NCI-H524 treated with DMSO at 0.1 percent for 48 hours (cell line): ENCODE measurements around the gene KLRF2.

Experiments
- DNase-seq: peaks from one replicate; lab custom pipeline; 2025; lab: John Stamatoyannopoulos, UW

Gene KLRF2

DNA sequence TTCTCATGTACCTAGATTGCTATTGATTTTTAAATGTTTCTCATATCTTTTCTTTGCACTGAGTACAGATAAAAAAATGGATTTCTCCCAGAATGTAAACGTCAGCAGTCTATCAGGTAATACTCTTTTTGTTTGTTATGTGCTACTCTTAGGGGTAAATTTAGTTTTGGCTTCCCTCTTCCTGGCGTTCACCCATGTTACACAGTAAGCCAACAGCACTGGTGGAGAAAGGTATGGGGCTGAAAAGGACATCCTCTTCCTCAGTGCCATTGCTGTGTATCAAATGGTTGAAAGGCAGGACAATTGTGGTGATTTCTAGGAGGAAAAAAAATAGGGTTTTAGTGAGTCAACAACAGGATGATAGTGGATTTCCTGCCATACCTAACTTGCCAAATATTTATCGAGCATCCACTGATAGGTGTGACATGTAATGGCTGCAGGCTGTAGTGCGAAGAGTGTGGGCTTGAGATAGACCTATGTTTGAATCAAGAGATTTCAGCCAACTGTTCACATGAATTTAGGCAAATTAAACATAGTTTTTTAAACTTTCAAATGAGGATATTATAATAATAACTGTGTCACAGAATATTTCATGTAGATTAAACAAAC, 7.5 kb downstream of the KLRF2 start:
- DNase-seq: no peak

DNA sequence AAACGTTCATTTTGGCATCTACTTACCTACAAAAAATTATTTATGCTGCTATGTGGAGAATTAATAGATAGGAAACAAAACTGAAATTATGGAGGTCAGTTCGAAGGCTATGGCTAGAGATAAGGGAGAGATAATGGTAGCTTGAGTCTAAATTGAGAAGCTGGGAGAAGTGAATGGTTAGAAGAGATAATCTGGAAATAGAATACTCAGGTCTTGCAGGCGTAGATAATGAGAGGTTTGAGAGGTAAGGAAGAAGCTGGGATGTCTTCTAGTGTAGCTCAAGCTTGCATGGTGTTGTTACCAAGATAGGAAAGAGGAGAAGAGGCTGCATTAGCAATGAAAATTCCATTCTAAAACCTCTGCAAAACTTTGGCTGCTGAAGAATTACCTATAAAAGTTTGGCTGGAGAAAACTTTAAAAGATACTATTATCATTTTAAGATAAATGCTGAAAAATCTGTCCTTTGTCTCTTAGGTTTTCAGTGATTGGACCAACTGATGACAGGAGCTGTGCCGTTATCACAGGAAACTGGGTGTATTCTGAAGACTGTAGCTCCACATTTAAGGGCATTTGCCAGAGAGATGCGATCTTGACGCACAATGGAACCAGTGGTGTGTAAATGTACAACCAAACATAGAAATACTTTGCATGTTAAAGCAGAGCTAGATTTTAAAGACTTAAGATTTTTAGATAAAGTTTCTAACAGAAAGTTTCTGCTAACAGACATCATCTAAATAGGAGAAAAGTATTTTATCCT, 14.1 kb downstream of the KLRF2 start:
- DNase-seq: no peak

DNA sequence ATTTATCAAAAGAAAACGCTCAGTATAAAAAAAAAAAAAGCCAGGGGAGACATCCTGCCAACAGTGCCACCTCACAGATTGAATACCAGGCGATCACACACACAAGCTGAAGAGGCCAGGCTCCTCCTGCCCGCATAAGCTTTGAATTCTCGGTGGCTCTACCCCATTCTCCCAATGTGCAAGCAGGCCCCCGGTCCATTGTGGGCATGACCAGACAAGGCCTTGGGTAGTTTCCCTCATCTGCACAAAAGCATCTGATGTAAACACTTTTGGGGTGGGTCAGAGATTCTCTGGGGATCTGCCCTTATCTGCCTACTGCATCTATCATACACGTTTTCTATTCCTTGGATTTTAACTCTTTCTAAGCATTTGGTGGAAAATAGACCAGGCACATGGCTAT, 16.2 kb downstream of the KLRF2 start:
- DNase-seq: no peak

DNA sequence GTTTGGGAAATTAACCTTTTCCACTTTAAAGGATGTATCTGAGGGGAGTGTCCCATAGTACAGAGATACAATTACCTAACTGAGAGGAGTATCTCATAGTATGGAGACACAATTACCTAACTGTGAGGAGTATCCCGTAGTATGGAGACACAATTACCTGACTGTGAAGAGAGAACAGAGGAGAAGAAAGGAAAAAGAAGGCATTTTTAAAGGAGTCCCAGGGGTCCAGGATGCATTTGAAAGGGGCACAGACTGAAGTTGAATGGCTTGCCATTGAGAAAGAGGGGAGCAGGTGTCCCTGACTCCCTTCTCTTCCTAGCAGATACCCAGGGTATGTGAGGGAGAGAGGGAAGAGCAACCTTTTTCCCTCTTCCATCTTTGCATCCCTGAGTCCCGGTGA, 17.9 kb downstream of the KLRF2 start:
- DNase-seq: no peak

DNA sequence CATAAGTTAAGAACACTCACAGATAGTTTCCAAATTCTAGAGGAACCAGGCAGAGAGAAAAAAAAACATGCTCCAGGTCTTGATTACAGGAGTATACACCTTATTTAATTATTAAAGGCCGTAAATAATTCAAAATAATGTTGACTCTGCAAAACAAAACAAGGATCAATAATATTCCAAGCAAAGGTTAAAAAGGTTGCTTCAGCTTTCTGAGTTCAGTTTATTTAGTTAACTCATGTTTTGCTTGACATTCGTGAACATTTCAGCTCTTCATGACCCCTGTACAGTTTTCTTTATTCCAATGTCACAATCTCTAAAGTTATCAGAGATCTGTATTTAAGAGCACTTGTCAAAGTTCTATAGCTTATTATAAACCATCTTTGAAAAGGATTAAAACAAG, 19.6 kb downstream of the KLRF2 start:
- no peak for DNase-seq

DNA sequence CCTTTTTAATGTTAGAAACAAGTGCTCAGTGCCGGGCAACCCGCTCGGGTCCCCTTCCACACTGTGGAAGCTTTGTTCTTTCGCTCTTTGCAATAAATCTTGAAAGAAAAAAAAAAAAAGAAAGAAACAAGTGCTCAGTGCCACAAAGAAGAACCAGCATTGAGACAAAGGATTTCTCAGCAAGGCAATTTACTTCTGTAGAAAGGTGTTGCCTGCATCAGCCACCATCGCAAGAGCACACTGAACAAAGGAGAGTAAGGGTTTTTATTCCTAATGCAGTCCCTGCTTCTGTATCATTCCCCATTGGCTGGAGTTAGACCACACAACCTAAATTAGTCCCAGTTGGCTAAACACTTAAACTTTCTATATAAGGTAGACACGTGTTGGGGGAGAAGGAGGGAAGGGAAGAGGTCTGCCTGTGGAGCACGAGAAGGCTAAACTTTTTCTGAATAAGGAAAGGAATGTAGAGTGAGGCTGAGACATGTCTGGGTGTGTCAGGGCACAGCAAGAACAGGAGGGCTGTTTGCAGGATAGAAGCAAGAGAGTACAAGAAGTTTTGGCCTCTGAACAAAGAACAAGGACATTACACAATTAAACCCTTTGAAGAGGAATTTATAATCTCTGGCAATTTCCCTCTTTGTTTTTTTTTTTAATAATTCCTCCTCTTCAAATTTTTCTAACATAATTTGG, 21.4 kb downstream of the KLRF2 start:
- no peak for DNase-seq

DNA sequence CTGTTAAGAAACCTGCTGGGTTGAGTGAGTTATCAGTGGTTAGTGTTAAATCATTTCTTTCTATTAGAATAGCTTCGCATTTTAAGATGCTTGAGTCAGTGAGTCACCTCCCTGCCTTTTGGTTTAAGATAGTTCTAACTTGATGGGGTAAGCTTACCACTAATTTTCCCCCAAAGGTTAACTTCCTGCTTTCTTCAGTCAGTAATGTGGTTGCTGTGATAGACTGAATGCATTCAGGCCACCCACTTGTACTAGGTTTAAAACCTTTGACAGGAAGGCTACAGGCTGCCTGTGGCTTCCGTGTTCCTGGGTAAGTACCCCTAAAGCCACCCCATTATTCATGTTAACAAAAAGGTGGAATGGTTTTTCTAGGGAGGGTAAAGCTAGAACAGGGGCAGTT, 25.6 kb downstream of the KLRF2 start:
- no peak for DNase-seq

DNA sequence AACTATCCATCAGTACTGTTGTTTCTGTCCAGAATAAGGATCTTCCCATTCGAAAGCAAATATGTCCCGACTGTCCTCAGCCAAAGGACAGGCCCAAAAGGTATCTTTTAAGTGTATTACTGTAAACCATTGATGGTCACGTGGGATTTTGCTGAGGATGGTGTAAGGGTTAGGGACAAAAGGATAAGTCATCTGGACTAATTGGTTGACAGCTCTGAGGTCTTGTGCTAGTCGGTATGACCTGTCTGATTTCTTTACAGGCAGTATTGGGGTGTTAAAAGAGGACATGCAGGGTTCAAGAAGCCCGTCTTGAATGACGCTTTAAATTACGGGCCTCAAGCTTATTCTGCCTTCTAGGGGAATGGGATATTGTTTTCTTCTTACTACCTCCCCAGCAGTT, 26.5 kb downstream of the KLRF2 start:
- DNase-seq: no peak

DNA sequence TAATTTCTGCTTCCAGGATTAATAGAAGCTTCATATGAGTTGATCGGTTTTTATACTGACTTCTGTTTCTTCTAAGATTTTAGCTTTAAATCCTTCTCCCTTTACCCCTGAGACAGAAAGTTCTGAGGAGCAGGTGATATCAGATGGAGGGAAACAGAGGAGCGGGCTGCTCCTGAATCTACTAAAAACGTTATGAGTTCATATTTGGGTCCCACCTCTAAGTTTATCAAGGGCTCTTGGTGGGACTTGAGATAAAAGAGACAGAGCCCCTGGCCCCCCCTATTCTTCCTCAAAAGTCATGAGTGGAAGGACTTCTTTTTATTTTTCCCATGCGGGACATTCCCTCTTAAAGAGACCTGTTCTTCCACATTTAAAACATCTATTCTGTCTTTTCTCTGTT, 27.1 kb downstream of the KLRF2 start:
- DNase-seq: no peak

DNA sequence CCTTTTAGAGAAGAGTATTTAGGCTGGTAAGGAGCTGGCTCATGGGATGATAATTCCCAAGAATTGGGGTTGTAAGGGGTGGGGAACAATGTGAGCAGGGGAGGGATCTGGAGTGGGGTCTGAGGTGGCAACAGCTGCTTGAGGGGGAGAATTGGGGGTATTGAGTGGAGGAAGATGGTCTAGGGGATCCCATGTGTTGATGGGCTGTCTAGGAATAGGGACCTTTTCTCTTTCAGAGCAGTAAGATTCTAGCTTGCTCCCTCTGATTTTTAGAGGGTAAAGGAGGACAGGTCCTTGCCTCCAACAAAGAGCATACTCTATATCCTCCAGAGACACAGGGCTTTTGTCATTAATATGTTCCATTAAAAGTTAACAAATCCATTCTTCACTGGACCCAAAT, 28.4 kb downstream of the KLRF2 start:
- DNase-seq: no peak

DNA sequence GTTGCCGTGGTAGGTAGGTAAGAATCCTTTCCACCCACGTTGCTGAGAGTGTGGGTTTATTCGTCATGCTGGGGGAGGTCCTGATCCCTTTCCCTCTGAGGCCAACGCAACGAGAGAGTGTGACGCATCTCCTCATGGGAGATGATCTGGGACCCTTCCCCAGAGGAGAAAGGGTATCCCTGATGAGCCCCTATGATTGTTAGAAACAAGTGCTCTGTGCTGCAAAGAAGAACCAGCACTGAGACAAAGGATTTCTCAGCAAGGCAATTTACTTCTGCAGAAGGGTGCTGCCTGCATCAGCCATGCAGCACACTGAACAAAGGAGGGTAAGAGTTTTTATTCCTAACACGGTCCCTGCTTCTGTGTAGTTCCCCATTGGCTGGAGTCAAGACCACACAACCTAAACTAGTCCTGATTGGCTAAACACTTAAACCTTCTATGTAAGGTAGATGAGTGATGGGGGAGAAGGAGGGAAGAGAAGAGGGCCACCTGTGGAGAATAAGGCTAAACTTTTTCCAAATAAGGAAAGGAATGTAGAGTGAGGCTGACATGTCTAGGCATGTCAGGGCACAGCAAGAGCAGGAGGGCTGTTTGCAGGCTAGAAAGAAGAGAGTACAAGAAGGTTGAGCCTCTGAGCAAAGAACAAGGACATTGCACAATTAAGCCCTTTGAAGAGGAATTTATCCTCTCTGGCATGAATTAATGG, 29.6 kb downstream of the KLRF2 start:
- DNase-seq: no peak

DNA sequence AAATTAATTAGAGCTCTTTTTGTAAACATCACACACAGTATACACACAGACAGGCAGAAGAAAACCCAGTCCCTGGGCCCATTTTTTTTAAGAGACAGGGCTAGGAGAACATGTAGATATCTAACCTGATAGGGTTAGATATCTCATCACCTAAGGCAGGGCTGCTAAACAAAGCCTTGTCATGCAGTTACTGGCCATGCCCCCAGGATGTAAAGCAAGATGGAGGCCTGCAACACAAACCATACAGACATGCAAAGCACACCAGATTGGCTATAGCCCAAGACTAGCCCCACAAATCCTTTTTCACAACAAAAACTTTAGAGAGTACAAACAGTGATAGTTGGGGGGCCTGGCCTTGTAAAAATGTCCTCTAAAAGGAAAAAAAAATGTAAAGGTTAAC, 30.4 kb downstream of the KLRF2 start:
- no peak for DNase-seq

DNA sequence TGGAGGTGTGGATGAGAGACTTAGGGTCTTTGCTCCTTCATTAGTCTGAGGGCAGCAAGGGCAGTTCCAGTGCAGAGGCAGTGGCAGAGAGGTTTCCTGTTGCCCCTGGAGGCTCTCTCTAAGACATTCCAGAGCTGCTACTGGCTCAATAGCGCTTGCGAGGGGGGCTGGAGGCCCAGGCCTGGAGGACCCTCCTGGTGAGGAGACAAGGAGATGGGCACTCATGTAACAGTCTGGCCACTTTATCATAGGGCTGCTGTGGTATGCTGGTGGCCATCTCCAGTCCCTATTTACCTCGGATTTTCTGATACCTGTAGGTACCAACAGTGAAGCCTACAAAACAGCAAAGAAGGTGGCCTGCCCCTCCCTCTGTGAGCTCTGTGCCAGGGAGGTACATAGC, 38.2 kb downstream of the KLRF2 start:
- no peak for DNase-seq

DNA sequence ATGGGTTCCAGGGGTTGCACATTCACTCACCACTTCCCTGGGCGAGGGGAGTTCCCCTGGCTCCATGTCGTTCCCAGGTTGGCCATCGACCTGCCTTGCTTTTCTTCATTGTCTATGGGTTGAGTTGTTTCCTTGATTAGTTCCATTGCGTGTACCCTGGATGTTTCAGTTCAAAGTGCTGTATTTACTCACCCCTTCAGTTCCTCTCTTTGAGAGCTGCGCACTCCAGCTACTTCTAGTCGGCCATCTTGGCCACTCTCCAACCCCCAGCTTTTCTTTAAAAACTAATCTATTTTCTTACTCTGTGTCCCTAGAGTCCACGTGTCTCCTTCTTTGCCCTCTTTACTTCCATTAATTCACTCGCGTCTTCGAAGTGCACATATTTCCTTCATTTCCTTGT, 39.2 kb downstream of the KLRF2 start:
- no peak for DNase-seq

DNA sequence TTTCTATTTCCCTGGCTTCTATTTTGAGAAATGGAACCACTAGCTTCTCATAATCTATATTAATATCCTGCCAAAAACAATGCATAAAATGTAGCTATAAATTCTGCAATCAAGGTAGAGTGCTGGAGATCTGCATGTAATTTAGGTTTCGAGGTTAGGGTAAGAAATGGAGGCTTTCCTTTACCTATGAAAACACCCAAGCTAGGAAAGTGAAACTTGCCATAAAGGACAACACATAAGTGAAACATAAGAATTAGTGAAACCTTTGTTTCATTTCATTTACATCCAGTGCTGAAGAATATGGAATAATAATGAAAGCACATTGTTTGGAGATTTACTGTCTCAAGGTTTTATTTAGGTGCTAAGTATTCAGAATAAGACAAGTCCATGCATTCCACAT, 41.1 kb downstream of the KLRF2 start:
- no peak for DNase-seq

DNA sequence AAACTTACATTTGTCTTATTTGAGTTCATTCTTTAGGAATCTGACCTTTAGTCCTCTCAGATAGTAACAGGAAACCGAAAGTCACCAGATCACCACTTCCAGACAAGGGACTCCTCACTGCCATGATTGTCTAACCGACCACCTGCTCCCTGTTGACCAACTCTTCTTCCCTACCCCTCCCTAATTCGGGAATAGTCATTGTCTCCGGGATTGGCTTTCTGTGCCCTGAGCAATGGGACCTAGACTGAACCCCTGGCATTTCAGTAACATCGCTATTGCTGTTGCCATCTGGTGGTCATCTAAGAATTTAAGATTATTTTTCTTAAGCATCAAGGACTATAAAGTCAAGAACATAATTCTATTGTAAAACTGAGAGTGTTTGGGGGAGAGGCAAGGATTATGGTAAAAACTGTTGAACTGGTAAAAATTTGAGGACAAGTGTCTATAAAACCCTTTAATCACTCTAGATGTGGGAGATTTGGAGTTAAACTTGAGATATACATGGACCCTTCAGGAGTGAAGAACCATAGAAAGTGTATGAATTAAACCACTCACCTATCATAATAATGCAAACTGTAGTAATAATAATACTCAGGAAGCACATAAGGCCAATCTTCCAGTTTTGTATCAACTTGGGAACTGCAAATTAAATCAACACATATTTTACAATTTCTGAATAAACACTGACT, 44.6 kb downstream of the KLRF2 start:
- DNase-seq: no peak

DNA sequence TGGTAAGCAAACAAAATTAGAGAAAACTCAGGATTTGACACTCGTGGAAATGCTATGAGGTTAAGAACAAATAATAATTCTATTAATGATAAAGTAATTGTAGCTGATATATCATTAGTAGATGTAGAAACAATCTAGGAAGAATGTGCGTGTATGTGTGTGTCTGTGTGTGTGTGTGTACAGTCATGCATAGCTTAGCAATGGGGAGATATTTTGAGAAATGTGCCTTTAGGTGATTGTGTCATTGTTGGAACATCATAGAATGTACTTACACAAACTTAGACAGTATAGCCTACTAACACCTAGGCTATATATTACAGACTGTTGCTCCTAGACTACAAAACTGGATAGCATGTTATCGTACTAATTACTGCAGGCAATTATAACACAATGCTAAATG, 45.6 kb downstream of the KLRF2 start:
- no peak for DNase-seq

DNA sequence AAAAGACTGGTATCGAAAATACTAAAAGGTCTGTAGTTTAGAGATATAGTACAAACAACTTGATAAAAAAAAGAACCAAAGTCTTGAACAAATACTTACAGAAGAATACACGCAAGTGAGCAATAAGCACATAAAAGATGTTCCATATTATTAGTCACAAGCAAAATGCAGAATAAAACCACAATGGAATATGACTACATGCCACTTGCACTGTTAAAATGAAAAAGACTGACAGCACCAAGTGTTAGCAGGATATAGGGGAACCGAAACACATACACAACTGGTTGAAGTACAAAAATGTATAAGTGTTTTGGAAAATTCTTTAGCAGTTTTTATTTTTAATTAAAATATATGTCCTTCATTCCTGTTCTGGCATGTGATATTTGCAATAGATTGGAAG, 47.3 kb downstream of the KLRF2 start:
- no peak for DNase-seq

DNA sequence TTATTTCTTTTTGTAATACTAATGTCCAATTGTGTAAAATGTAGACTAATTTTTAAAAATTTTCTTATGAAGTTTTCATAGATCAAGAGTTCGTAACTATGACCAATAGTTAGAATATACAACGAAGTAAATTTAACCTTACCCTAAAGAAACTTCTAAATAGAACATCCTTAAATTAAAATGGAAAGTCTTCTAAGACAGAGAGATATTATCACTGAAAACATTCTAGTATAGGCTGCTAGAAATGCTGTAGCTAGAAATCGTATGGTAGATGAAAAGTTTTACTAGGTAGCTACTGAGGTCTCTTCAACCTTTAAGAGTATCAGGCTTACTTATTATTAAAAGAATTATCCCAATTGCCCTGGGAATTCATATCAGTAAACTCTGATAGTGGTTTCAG, 50.0 kb downstream of the KLRF2 start:
- no peak for DNase-seq

DNA sequence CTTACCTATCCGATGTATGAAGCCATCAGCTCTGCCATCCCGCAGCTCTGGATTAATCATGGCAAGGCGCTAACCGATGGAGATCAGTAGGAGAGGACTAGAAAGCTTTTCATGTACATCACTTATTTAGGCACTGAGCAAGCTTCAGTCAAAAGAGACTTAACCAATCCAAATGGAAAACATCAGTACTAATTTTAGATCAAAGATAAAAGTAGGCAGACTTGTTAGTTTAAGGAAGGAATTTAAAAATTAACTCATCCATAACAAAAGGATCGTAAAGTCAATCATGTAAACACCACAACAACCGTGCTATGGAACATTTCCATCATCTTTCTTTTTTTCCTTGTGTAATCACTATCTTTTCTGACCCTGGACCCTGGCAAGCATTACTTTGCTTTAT, 51.0 kb downstream of the KLRF2 start, which contains the start of gene CLEC2A:
CLEC2A (minus strand) TSS at position 101 of the 400 bp plus-strand sequence; CDS start at position 60, 41 bp downstream.
- DNase-seq: no peak

DNA sequence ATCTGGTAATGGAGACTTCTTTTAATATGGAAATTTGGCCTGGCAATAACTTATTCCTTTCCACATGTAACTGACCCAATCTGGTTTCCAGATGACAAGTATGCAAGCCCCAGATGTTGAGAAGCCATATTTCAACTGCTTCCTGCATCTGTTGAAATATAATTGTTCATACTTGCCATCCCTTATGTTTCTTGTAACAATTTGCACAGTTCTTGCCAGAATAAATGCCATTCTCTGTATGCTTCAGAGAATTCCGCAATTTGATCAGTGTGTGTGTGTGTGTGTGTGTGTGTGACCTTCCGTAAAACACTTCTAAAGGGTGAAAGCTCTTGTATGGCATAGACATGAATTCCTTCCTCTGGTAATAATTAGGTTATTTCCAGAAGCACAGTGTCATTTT, 52.7 kb downstream of the KLRF2 start:
- no peak for DNase-seq

DNA sequence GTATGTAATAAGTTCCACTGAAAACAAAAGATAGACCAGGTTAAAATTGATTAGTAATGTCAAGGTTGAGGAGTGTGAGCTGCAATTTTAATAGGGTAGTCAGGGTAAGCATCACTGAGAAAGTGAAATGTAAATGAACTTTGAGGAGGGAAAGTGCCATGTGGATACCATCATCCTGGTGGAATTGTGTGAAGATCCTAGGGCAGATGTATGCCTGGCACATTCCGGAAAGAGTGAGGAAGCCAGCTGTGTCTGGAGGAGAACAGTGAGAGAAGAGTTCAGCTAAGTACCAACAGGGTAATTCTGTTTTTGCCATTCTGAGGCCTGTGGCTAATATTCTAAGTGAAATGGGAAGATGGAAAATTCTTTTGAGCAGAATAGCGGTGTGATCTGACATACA, 53.7 kb downstream of the KLRF2 start:
- DNase-seq: no peak
